SW480 (cell line): ENCODE data around the gene FRG1.
"Not testable (repeated sequence)": the region's sequence is repeated elsewhere in the genome, so short reads cannot be mapped to it uniquely, and the experiment has no call there.

Experiments
- DNase-seq: peaks from one replicate; pipeline ENCODE4 v3.0.0-alpha.2; 2016; ENCODE audit warnings: low spot score

FRG1 gene

DNA sequence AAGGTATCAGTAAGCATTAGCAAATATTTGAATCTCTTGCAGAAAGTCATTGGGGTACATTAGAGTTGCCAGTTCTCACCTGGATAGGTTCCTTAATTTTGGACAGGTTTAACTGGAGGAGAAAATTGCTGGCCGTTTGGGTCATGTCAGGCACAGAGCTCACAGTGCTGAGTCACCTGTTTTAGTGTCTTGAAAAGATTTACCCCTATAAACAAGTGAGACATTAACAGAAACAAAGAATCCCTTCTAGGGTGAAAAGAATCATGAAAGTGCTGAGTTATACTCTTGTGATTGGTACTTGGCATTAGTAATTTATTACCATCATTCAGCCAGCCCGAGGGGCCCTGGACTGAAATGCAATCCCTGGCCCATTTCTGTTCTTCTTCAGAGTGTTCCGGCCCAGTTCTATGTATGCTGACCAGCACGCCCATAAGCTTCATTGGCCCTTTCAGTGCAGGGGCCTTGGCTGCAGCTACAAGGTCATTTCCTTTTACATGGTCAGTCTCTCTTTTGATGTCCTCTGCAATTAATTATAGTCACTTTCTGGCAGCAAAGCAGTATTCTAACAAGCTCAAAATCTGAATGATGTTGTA is 45.1 kb downstream of the FRG1 start:
- DNase-seq: not testable (repeated sequence)

DNA sequence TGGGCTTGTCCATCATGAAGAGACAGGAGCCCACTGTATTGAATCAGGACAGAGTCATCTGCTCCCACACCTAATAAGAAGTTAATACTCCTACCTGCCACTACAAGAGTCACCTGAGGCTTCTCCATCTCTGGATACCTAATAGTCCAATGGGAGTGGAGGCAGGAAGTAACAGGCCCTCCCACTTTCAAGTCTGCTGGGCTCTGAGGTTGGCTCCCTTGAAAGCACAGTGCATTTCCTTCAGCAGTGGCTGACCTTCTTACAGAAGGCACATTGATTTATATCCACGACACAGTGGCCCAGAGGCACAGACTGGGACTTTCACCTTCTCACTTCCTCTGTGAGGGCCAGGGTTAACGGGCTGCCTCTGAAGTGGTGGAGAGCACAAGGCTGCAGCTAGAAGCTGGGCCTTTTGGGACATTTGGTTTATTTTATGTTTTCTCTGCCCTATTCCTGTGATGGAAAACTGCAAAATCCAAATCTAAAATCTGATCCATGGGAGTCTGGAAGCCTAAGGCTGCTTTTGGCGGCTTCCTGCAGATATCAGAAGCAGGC is 48.3 kb downstream of the FRG1 start:
- no peak for DNase-seq

DNA sequence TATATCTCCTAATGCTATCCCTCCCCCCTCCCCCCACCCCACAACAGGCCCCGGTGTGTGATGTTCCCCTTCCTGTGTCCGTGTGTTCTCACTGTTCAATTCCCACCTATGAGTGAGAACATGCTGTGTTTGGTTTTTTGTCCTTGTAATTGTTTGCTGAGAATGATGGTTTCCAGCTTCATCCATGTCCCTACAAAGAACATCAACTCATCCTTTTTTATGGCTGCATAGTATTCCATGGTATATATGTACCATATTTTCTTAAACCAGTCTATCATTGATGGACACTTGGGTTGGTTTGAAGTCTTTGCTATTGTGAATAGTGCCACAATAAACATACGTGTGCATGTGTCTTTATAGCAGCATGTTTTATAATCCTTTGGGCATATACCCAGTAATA is 49.3 kb downstream of the FRG1 start:
- DNase-seq: not testable (repeated sequence)
